Uterus (tissue), 2 donors: Measurements from ENCODE around the gene NBR1.
"Not testable (repeated sequence)": the region's sequence is repeated elsewhere in the genome, so short reads cannot be mapped to it uniquely, and the experiment has no call there.

ENCODE experiments used
- CTCF ChIP-seq, 4 experiments: fragments of 200-600 bp in 2 of 4; fragments of 450-650 bp in 2 of 4; sonication (generic) in 2 of 4; IDR thresholded peaks; one replicate each; pipeline ENCODE4 v1.5.1; 2016 to 2019; ENCODE audit warnings: antibody characterized with exemption in 4 of 4, mild to moderate bottlenecking in 2 of 4, moderate library complexity in 1 of 4
- POLR2A ChIP-seq, 2 donors: fragments of 450-650 bp; IDR thresholded peaks; one replicate each; pipeline ENCODE4 v1.6.1; 2016; ENCODE audit warnings: antibody characterized with exemption in 2 of 2, mild to moderate bottlenecking in 1 of 2, moderate library complexity in 1 of 2

- TF ChIP-seq POLR2A, CTCF (IDR thresholded peaks at IDR 0.05): not testable (repeated sequence)
These were observed 62.9 kb downstream of the NBR1 start, which contains the start of gene RNU2-1 for GRCh38 chr17:43233877-43234276.
